Measurements from ENCODE around the gene ADRA2B.

The ADRA2B gene

GRCh38 chr2:96102596-96103186 lies 13.7 kb downstream of the ADRA2B start:
- Histone ChIP-seq H3K27ac (ENCODE audit: low read depth, low read length) (no peak overlapping the region), H2AFZ (ENCODE audit: low read length, unreplicated experiment) (no peak overlapping the region), H3K27me3 (ENCODE audit: insufficient read depth, low read length) (peaks cover 2% of the 10 kb centered on the region; the same call in 1 of the 2 replicates), H3K4me3 (ENCODE audit: low read depth, low read length) (no peak overlapping the region), H3K79me2 (ENCODE audit: control insufficient read depth, insufficient read depth, low read length, unreplicated experiment) (no peaks in the 10 kb centered on the region), H3K36me3 (ENCODE audit: insufficient read depth, low read length) (no peaks in the 10 kb centered on the region), H3K4me1 (ENCODE audit: control insufficient read depth, insufficient read depth, low read length, unreplicated experiment) (no peaks in the 10 kb centered on the region)

- Histone ChIP-seq H3K27me3 (ENCODE audit: insufficient read depth, low read length) (no peaks in the 10 kb centered on the region), H3K36me3 (ENCODE audit: insufficient read depth, low read length) (no peaks in the 10 kb centered on the region), H3K4me3 (ENCODE audit: low read depth, low read length) (no peak overlapping the region), H3K79me2 (ENCODE audit: control insufficient read depth, insufficient read depth, low read length, unreplicated experiment) (no peaks in the 10 kb centered on the region), H3K4me1 (ENCODE audit: control insufficient read depth, insufficient read depth, low read length, unreplicated experiment) (no peaks in the 10 kb centered on the region), H2AFZ (ENCODE audit: low read length, unreplicated experiment) (no peak overlapping the region), H3K27ac (ENCODE audit: low read depth, low read length) (no peak overlapping the region)
These were observed 15.5 kb downstream of the ADRA2B start for GRCh38 chr2:96100893-96101304.

GRCh38 chr2:96099861-96100798 lies 16.2 kb downstream of the ADRA2B start:
- H3K4me1 ChIP-seq (ENCODE audit: control insufficient read depth, insufficient read depth, low read length, unreplicated experiment), result no peaks in the 10 kb centered on the region
- no peaks in the 10 kb centered on the region for H3K27me3 ChIP-seq (ENCODE audit: insufficient read depth, low read length)
- H3K27ac ChIP-seq (ENCODE audit: low read depth, low read length), result no peak overlapping the region
- H2AFZ ChIP-seq (ENCODE audit: low read length, unreplicated experiment), result no peak overlapping the region
- H3K4me3 ChIP-seq (ENCODE audit: low read depth, low read length), result no peak overlapping the region
- no peaks in the 10 kb centered on the region for H3K36me3 ChIP-seq (ENCODE audit: insufficient read depth, low read length)
- no peaks in the 10 kb centered on the region for H3K79me2 ChIP-seq (ENCODE audit: control insufficient read depth, insufficient read depth, low read length, unreplicated experiment)

- no peak overlapping the region for H3K27ac ChIP-seq (ENCODE audit: low read depth, low read length)
- no peak overlapping the region for H2AFZ ChIP-seq (ENCODE audit: low read length, unreplicated experiment)
- H3K4me1 ChIP-seq (ENCODE audit: control insufficient read depth, insufficient read depth, low read length, unreplicated experiment), result no peaks in the 10 kb centered on the region
These were observed 17.3 kb downstream of the ADRA2B start for GRCh38 chr2:96098900-96099590.

GRCh38 chr2:96097951-96098823 lies 18.2 kb downstream of the ADRA2B start:
- Histone ChIP-seq H3K4me3 (ENCODE audit: low read depth, low read length) (no peak overlapping the region), H3K4me1 (ENCODE audit: control insufficient read depth, insufficient read depth, low read length, unreplicated experiment) (no peaks in the 10 kb centered on the region), H3K36me3 (ENCODE audit: insufficient read depth, low read length) (no peaks in the 10 kb centered on the region), H3K27ac (ENCODE audit: low read depth, low read length) (no peak overlapping the region), H2AFZ (ENCODE audit: low read length, unreplicated experiment) (no peak overlapping the region), H3K27me3 (ENCODE audit: insufficient read depth, low read length) (peaks cover 14% of the 10 kb centered on the region), H3K79me2 (ENCODE audit: control insufficient read depth, insufficient read depth, low read length, unreplicated experiment) (no peaks in the 10 kb centered on the region)

More at GRCh38 chr2:96098900-96099590, 17.3 kb downstream of the ADRA2B start:
- no peaks in the 10 kb centered on the region for H3K36me3 ChIP-seq (ENCODE audit: insufficient read depth, low read length)
- H3K4me3 ChIP-seq (ENCODE audit: low read depth, low read length), result no peak overlapping the region
- no peaks in the 10 kb centered on the region for H3K79me2 ChIP-seq (ENCODE audit: control insufficient read depth, insufficient read depth, low read length, unreplicated experiment)
- peaks cover 6% of the 10 kb centered on the region for H3K27me3 ChIP-seq (ENCODE audit: insufficient read depth, low read length)

GRCh38 chr2:96097441-96097840 lies 18.9 kb downstream of the ADRA2B start:
- peaks cover 21% of the 10 kb centered on the region for H3K27me3 ChIP-seq (ENCODE audit: insufficient read depth, low read length)
- H3K36me3 ChIP-seq (ENCODE audit: insufficient read depth, low read length), result no peaks in the 10 kb centered on the region
- no peak overlapping the region for H2AFZ ChIP-seq (ENCODE audit: low read length, unreplicated experiment)
- no peak overlapping the region for H3K4me3 ChIP-seq (ENCODE audit: low read depth, low read length)
- H3K27ac ChIP-seq (ENCODE audit: low read depth, low read length), result no peak overlapping the region
- no peaks in the 10 kb centered on the region for H3K79me2 ChIP-seq (ENCODE audit: control insufficient read depth, insufficient read depth, low read length, unreplicated experiment)
- H3K4me1 ChIP-seq (ENCODE audit: control insufficient read depth, insufficient read depth, low read length, unreplicated experiment), result no peaks in the 10 kb centered on the region

GRCh38 chr2:96095116-96095636 lies 21.2 kb downstream of the ADRA2B start:
- Histone ChIP-seq H3K36me3 (ENCODE audit: insufficient read depth, low read length) (no peaks in the 10 kb centered on the region), H2AFZ (ENCODE audit: low read length, unreplicated experiment) (no peak overlapping the region), H3K27ac (ENCODE audit: low read depth, low read length) (no peak overlapping the region), H3K4me3 (ENCODE audit: low read depth, low read length) (no peak overlapping the region), H3K27me3 (ENCODE audit: insufficient read depth, low read length) (peaks cover 21% of the 10 kb centered on the region), H3K79me2 (ENCODE audit: control insufficient read depth, insufficient read depth, low read length, unreplicated experiment) (no peaks in the 10 kb centered on the region), H3K4me1 (ENCODE audit: control insufficient read depth, insufficient read depth, low read length, unreplicated experiment) (no peaks in the 10 kb centered on the region)

- no peaks in the 10 kb centered on the region for H3K4me1 ChIP-seq (ENCODE audit: control insufficient read depth, insufficient read depth, low read length, unreplicated experiment)
- no peak overlapping the region for H2AFZ ChIP-seq (ENCODE audit: low read length, unreplicated experiment)
- no peak overlapping the region for H3K4me3 ChIP-seq (ENCODE audit: low read depth, low read length)
- peaks cover 29% of the 10 kb centered on the region for H3K27me3 ChIP-seq (ENCODE audit: insufficient read depth, low read length)
- no peaks in the 10 kb centered on the region for H3K79me2 ChIP-seq (ENCODE audit: control insufficient read depth, insufficient read depth, low read length, unreplicated experiment)
- no peaks in the 10 kb centered on the region for H3K36me3 ChIP-seq (ENCODE audit: insufficient read depth, low read length)
- no peak overlapping the region for H3K27ac ChIP-seq (ENCODE audit: low read depth, low read length)
These were observed 22.8 kb downstream of the ADRA2B start for GRCh38 chr2:96093528-96093927.

- no peak overlapping the region for H3K27ac ChIP-seq (ENCODE audit: low read depth, low read length)
- H2AFZ ChIP-seq (ENCODE audit: low read length, unreplicated experiment), result no peak overlapping the region
These were observed 23.4 kb downstream of the ADRA2B start for GRCh38 chr2:96092951-96093350.

GRCh38 chr2:96092573-96092877 lies 23.8 kb downstream of the ADRA2B start:
- no peaks in the 10 kb centered on the region for H3K36me3 ChIP-seq (ENCODE audit: insufficient read depth, low read length)
- H2AFZ ChIP-seq (ENCODE audit: low read length, unreplicated experiment), result no peak overlapping the region
- no peaks in the 10 kb centered on the region for H3K79me2 ChIP-seq (ENCODE audit: control insufficient read depth, insufficient read depth, low read length, unreplicated experiment)
- H3K27ac ChIP-seq (ENCODE audit: low read depth, low read length), result no peak overlapping the region
- no peak overlapping the region for H3K4me3 ChIP-seq (ENCODE audit: low read depth, low read length)
- no peaks in the 10 kb centered on the region for H3K4me1 ChIP-seq (ENCODE audit: control insufficient read depth, insufficient read depth, low read length, unreplicated experiment)
- H3K27me3 ChIP-seq (ENCODE audit: insufficient read depth, low read length), result peaks cover 39% of the 10 kb centered on the region

More at GRCh38 chr2:96092951-96093350, 23.4 kb downstream of the ADRA2B start:
- Histone ChIP-seq H3K27me3 (ENCODE audit: insufficient read depth, low read length) (peaks cover 35% of the 10 kb centered on the region), H3K36me3 (ENCODE audit: insufficient read depth, low read length) (no peaks in the 10 kb centered on the region), H3K4me1 (ENCODE audit: control insufficient read depth, insufficient read depth, low read length, unreplicated experiment) (no peaks in the 10 kb centered on the region), H3K4me3 (ENCODE audit: low read depth, low read length) (no peak overlapping the region), H3K79me2 (ENCODE audit: control insufficient read depth, insufficient read depth, low read length, unreplicated experiment) (no peaks in the 10 kb centered on the region)
